ENCODE results near the gene MMP3.

The MMP3 gene

DNA sequence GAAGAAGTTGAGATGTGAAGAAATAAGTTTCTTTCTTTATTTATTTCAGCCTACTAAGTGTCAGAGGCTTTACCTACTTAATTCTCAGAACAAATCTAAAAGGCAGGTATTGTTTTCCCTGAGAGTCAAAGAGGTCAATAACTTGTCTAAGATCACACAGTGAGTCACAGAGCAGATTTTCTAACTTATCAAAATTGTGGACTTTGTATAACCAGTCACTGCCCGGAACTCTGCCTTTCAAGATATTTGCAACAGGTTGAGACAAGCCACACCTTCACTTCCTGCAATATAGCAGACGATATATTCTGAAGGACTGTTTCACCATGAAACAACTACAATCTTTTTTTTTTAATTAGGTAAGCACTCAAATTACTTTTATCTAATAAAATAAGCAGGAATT lies 10.5 kb upstream of the MMP3 start:
- Histone ChIP-seq H3K4me3 (ENCODE audit: extremely low read depth, insufficient read depth, low read length, poor library complexity, severe bottlenecking) (no peak overlapping the region), H3K27ac (ENCODE audit: low read depth, low read length, severe bottlenecking) (no peak overlapping the region), H3K9me3 (ENCODE audit: control insufficient read depth, low read length) (no peaks in the 10 kb centered on the region), H3K36me3 (ENCODE audit: control insufficient read depth, insufficient read depth, low read length) (no peaks in the 10 kb centered on the region), H3K4me1 (ENCODE audit: control insufficient read depth, insufficient read depth, low read length, poor library complexity, severe bottlenecking) (no peaks in the 10 kb centered on the region)
- 100% methylated on average over 1 of the region's 2 CpGs; no CpG with 5 or more reads in 1 of the 2 experiments for WGBS, 2 experiments (ENCODE audit: insufficient coverage in 2 of 2)

DNA sequence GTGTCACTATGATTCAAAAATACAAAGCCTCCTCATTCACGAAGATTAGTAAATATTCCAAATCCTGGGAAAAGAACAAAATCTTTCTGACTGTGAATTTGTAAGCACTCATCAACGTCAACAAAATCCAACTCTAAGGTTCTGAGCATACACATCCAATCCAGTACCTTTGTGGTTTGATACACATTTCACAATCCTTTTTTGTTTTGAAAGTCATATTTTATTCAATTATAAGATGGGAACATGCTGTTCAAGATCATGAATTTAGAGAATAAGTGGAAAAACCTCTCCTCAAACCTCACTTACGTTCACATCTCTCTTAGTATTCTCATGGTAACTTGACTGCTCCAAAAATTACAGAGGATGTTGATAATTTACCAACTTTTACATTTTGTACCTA lies 9.6 kb upstream of the MMP3 start:
- no peak overlapping the region for H3K4me3 ChIP-seq (ENCODE audit: extremely low read depth, insufficient read depth, low read length, poor library complexity, severe bottlenecking)
- H3K4me1 ChIP-seq (ENCODE audit: control insufficient read depth, insufficient read depth, low read length, poor library complexity, severe bottlenecking): no peaks in the 10 kb centered on the region
- 94% methylated on average over 2 of the region's 3 CpGs; no CpG with 5 or more reads in 1 of the 2 experiments for WGBS, 2 experiments (ENCODE audit: insufficient coverage in 2 of 2)
- H3K9me3 ChIP-seq (ENCODE audit: control insufficient read depth, low read length): no peaks in the 10 kb centered on the region
- H3K36me3 ChIP-seq (ENCODE audit: control insufficient read depth, insufficient read depth, low read length): no peaks in the 10 kb centered on the region
- H3K27ac ChIP-seq (ENCODE audit: low read depth, low read length, severe bottlenecking): no peak overlapping the region

DNA sequence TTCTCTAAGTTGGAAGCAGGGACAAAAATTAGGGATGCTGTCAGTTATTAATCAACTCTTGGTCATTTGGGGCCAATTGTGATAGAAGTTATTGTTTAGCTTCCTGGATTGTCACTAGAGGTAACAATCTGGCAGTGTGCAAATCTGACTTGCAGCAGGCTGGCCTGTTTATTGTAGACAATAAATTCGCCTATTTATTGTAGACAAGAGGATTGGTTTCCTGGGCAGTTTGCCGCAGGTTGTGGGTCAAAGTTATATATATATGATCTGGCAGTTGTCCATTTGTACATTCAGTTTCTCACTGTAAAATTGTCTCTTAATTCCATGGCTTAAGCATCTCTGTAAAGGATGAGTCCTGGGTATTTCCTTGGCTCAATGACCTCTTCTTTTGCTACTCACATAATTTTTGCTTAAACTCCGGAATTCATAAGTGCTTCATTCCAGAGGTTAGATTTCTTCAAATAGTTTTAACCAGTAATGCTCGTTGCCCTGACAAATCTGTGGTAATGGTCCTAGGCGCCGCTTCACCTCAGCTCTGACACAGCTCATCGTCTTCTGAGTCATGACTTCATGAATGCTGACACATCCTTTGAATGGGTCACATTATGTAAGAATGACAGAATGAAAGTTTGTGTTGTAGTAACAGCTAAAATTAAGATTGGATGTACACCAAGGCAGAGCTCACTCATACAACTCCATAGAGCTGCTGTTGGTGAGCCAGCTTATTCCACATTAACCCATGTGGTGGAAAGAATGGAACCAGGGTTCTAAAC lies 7.8 kb upstream of the MMP3 start:
- H3K4me1 ChIP-seq (ENCODE audit: control insufficient read depth, insufficient read depth, low read length, poor library complexity, severe bottlenecking): no peaks in the 10 kb centered on the region
- no peak overlapping the region for H3K27ac ChIP-seq (ENCODE audit: low read depth, low read length, severe bottlenecking)
- H3K4me3 ChIP-seq (ENCODE audit: extremely low read depth, insufficient read depth, low read length, poor library complexity, severe bottlenecking): no peak overlapping the region
- WGBS, 2 experiments (ENCODE audit: insufficient coverage in 2 of 2): 88 to 95% methylated on average over 5 to 6 of the region's 7 CpGs
- no peaks in the 10 kb centered on the region for H3K36me3 ChIP-seq (ENCODE audit: control insufficient read depth, insufficient read depth, low read length)
- H3K9me3 ChIP-seq (ENCODE audit: control insufficient read depth, low read length): no peaks in the 10 kb centered on the region

DNA sequence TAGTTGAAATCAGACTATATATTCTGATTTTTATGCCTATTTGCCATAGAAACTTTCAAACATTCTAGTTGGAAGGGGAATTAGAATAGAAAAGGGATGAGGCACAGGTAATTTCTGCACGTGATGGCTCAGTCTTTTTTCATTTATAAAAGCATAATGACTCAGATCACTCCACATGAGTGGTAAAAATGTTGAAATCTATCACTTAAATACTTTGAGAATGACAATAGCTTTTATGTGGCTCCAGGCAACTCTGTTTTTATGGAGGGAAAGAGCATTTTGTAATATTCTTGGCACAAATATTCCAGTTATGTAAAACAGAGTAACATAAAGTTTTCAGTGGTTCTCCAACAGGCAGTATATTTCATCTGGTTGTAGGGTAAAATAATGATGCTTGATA lies 5.9 kb upstream of the MMP3 start:
- Histone ChIP-seq H3K9me3 (ENCODE audit: control insufficient read depth, low read length) (no peaks in the 10 kb centered on the region), H3K4me1 (ENCODE audit: control insufficient read depth, insufficient read depth, low read length, poor library complexity, severe bottlenecking) (no peaks in the 10 kb centered on the region), H3K27ac (ENCODE audit: low read depth, low read length, severe bottlenecking) (no peak overlapping the region), H3K36me3 (ENCODE audit: control insufficient read depth, insufficient read depth, low read length) (no peaks in the 10 kb centered on the region), H3K4me3 (ENCODE audit: extremely low read depth, insufficient read depth, low read length, poor library complexity, severe bottlenecking) (no peak overlapping the region)
- no CpG with 5 or more reads among the region's 1 CpG for WGBS, 2 experiments (ENCODE audit: insufficient coverage in 2 of 2)

DNA sequence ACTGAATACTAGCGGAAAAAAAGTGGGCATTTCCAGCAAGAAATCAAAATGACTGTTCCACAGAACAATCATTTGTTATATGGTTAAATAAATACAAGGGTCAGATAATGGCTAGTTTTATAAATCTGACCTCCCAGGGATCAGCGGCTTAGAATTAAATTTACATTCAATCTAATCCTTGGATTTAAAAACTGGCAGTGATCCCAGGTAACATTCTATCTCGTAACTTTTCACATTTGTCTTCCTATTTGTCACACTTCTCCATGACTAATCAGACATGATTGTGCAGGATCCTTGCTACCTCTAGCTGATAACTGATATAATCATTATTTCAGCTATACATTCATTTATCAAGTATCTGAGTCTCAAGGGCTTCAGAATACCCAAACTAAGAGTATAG lies 2.9 kb upstream of the MMP3 start:
- 95 to 100% methylated on average over 2 of the region's 3 CpGs for WGBS, 2 experiments (ENCODE audit: insufficient coverage in 2 of 2)
- no peak overlapping the region for H3K27ac ChIP-seq (ENCODE audit: low read depth, low read length, severe bottlenecking)
- H3K4me1 ChIP-seq (ENCODE audit: control insufficient read depth, insufficient read depth, low read length, poor library complexity, severe bottlenecking): peaks cover 5% of the 10 kb centered on the region
- H3K36me3 ChIP-seq (ENCODE audit: control insufficient read depth, insufficient read depth, low read length): no peaks in the 10 kb centered on the region
- H3K4me3 ChIP-seq (ENCODE audit: extremely low read depth, insufficient read depth, low read length, poor library complexity, severe bottlenecking): no peak overlapping the region
- H3K9me3 ChIP-seq (ENCODE audit: control insufficient read depth, low read length): no peaks in the 10 kb centered on the region

DNA sequence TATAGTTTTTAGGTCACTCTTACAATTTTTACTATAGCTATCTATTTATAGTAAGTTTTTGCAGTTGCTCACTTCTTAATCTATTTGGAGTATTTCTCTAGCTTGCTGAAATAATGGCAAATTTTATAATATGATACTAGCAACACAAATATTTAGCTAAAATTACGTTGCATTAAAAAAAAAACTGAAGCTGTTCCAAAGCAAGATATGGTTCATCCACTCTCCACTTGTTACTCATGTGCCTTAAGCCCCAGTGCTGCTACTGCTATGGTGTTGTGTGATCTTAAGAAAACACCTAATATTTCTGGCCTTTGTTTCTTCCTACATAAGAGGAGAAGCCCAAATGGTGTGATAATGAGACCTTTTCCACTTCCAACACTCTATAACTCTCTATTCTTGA lies 479 bp downstream of the MMP3 start:
- Histone ChIP-seq H3K4me1 (ENCODE audit: control insufficient read depth, insufficient read depth, low read length, poor library complexity, severe bottlenecking) (peaks cover 5% of the 10 kb centered on the region), H3K9me3 (ENCODE audit: control insufficient read depth, low read length) (no peaks in the 10 kb centered on the region), H3K36me3 (ENCODE audit: control insufficient read depth, insufficient read depth, low read length) (no peaks in the 10 kb centered on the region), H3K4me3 (ENCODE audit: extremely low read depth, insufficient read depth, low read length, poor library complexity, severe bottlenecking) (no peak overlapping the region), H3K27ac (ENCODE audit: low read depth, low read length, severe bottlenecking) (no peak overlapping the region)
- WGBS, 2 experiments (ENCODE audit: insufficient coverage in 2 of 2): no CpG with 5 or more reads among the region's 1 CpG

DNA sequence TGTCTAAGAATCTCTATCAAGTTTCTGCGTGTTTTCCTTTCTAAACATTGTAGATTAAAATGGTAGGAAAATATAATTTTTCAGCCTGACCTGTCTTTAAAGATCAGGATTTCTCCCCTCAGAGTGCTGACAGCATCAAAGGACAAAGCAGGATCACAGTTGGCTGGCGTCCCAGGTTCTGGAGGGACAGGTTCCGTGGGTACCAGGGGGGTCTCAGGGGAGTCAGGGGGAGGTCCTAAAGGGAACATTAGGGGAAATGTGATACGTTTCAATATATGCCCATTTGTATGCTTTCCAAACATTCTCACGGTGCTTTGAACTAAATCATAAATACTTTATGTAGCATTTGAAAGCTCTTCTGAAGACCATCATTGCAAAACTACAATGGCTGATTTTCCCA lies 3.4 kb downstream of the MMP3 start:
- Histone ChIP-seq H3K27ac (ENCODE audit: low read depth, low read length, severe bottlenecking) (no peak overlapping the region), H3K4me3 (ENCODE audit: extremely low read depth, insufficient read depth, low read length, poor library complexity, severe bottlenecking) (no peak overlapping the region), H3K4me1 (ENCODE audit: control insufficient read depth, insufficient read depth, low read length, poor library complexity, severe bottlenecking) (peaks cover 5% of the 10 kb centered on the region), H3K9me3 (ENCODE audit: control insufficient read depth, low read length) (no peaks in the 10 kb centered on the region), H3K36me3 (ENCODE audit: control insufficient read depth, insufficient read depth, low read length) (no peaks in the 10 kb centered on the region)
- WGBS, 2 experiments (ENCODE audit: insufficient coverage in 2 of 2): 69 to 78% methylated on average over 3 of the region's 5 CpGs

DNA sequence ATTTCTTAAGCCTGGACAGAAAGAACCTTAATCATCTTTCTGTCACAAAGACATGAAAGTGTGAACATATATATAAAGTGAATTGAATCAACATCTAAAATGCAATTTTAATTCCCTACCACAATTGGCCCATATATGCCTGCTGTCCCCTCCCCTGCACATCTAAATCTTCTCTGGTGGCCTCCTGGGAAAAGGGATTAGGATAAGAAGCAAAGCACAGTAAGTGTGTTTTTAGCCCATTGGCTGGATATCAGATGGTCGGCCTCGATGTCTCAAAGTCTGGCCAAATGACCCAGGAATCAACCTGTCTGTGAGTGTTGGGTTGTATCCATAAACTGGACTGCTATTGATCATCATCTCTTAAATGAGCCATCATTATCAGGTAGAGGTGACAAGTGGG lies 5.8 kb downstream of the MMP3 start:
- Histone ChIP-seq H3K9me3 (ENCODE audit: control insufficient read depth, low read length) (no peaks in the 10 kb centered on the region), H3K36me3 (ENCODE audit: control insufficient read depth, insufficient read depth, low read length) (no peaks in the 10 kb centered on the region), H3K4me1 (ENCODE audit: control insufficient read depth, insufficient read depth, low read length, poor library complexity, severe bottlenecking) (no peaks in the 10 kb centered on the region), H3K27ac (ENCODE audit: low read depth, low read length, severe bottlenecking) (no peak overlapping the region), H3K4me3 (ENCODE audit: extremely low read depth, insufficient read depth, low read length, poor library complexity, severe bottlenecking) (no peak overlapping the region)
- WGBS, 2 experiments (ENCODE audit: insufficient coverage in 2 of 2): no CpG with 5 or more reads among the region's 2 CpGs

DNA sequence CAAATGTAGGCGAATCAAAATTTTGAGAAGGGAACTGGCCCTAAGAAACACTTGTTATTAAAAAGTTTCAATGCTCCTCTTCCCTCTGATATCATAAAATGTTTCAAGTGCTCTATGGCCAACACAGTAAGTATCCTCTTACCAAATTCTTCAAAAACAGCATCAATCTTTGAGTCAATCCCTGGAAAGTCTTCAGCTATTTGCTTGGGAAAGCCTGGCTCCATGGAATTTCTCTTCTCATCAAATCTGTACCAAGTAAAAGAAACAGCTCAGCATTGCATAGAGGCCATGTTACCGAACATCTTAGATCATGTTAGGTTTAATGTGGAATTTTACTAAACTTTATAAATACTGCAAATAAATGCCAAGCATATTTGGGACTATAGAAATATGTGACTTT lies 6.3 kb downstream of the MMP3 start:
- WGBS, 2 experiments (ENCODE audit: insufficient coverage in 2 of 2): 83% methylated on average over 1 of the region's 2 CpGs; no CpG with 5 or more reads in 1 of the 2 experiments
- H3K27ac ChIP-seq (ENCODE audit: low read depth, low read length, severe bottlenecking): no peak overlapping the region
- H3K4me1 ChIP-seq (ENCODE audit: control insufficient read depth, insufficient read depth, low read length, poor library complexity, severe bottlenecking): no peaks in the 10 kb centered on the region
- H3K36me3 ChIP-seq (ENCODE audit: control insufficient read depth, insufficient read depth, low read length): no peaks in the 10 kb centered on the region
- H3K9me3 ChIP-seq (ENCODE audit: control insufficient read depth, low read length): no peaks in the 10 kb centered on the region
- H3K4me3 ChIP-seq (ENCODE audit: extremely low read depth, insufficient read depth, low read length, poor library complexity, severe bottlenecking): no peak overlapping the region

DNA sequence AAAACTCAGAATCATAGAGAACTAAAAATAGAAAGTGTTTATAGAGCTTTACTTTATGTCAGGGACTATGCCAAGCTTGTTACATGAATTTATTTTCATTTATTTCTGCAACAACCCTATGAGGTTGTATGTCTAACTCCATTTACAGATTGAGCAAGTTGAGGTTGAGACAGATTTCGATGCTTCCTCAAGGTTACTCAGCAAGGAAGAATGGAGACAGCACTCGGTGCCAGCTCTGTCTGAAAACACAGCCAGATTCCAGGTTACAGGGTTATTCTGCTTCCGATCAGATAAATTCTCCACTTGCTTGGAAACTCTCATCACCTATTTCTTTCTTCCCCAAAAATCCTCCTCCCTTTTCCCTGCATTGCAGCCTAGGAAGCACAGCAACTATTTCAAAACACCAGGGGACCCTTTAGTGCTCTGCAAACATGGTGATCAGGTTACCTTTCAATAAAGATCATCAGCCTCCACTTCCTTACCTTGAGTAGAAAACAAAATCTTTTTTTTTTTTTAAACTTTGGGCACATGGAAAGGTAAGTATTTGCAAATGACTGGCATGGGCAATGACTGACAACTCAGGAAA lies 7.0 kb downstream of the MMP3 start:
- no peaks in the 10 kb centered on the region for H3K9me3 ChIP-seq (ENCODE audit: control insufficient read depth, low read length)
- no peaks in the 10 kb centered on the region for H3K36me3 ChIP-seq (ENCODE audit: control insufficient read depth, insufficient read depth, low read length)
- WGBS, 2 experiments (ENCODE audit: insufficient coverage in 2 of 2): 69 to 74% methylated on average over 3 of the region's 3 CpGs
- no peak overlapping the region for H3K4me3 ChIP-seq (ENCODE audit: extremely low read depth, insufficient read depth, low read length, poor library complexity, severe bottlenecking)
- no peak overlapping the region for H3K27ac ChIP-seq (ENCODE audit: low read depth, low read length, severe bottlenecking)
- H3K4me1 ChIP-seq (ENCODE audit: control insufficient read depth, insufficient read depth, low read length, poor library complexity, severe bottlenecking): no peaks in the 10 kb centered on the region

DNA sequence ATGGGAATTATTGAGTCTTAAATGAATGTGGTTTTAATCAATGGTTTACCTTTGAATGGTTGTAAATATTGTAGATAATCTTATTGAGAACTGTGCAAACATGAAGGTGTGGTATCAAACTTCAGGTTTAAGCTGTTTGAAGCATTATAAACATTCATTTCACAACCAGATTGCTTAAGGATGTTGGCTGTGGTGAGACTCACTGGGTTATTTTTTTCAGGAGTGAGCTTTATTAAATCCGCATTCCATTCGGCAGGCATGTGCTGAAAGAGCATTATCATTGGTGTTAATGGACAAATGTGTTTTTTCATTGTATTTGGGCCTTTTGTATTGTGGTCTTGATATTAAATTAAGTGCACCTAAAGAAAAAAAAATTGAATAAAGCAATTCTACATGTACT lies 9.7 kb downstream of the MMP3 start:
- WGBS, 2 experiments (ENCODE audit: insufficient coverage in 2 of 2): 94 to 100% methylated on average over 2 of the region's 2 CpGs

More for the DNA sequence above, 9.7 kb downstream of the MMP3 start:
- H3K4me3 ChIP-seq (ENCODE audit: extremely low read depth, insufficient read depth, low read length, poor library complexity, severe bottlenecking): no peak overlapping the region
- H3K27ac ChIP-seq (ENCODE audit: low read depth, low read length, severe bottlenecking): no peak overlapping the region
- no peaks in the 10 kb centered on the region for H3K9me3 ChIP-seq (ENCODE audit: control insufficient read depth, low read length)
- no peaks in the 10 kb centered on the region for H3K36me3 ChIP-seq (ENCODE audit: control insufficient read depth, insufficient read depth, low read length)
- no peaks in the 10 kb centered on the region for H3K4me1 ChIP-seq (ENCODE audit: control insufficient read depth, insufficient read depth, low read length, poor library complexity, severe bottlenecking)
